ENCODE results near the gene CATSPER1. TPM values are rescaled to one million over a fixed set of nuclear protein-coding genes. Genes with fewer than 3 reads are reported as not detected.

Gene CATSPER1
- polyA plus RNA-seq, 1 experiment = 0.25 TPM

GRCh38 chr11:65988791-65989592 is 37.3 kb downstream of the CATSPER1 start:
- H3K27me3 ChIP-seq (ENCODE audit: control insufficient read depth, insufficient read depth, low read length) = no peaks in the 10 kb centered on the region
- H3K9me3 ChIP-seq (ENCODE audit: control insufficient read depth, insufficient read depth, low read length) = no peaks in the 10 kb centered on the region
- DNase-seq (ENCODE audit: low read depth, low spot score) = peak; percentile 92
- ChIA-PET POLR2A (interaction anchor here (0.6 to 1.2 kb wide), 3 partner anchors 10 to 104 kb away, joined by 4 to 7 read pairs (median 5); partner anchors contain the start of gene FIBP), CTCF (interaction anchor here (0.6 to 7.5 kb wide), 14 partner anchors 10 to 283 kb away, joined by 3 to 157 read pairs (median 3); partner anchors contain the start of genes CCDC85B, FIBP and KAT5)
- TF ChIP-seq, protein P1, sequence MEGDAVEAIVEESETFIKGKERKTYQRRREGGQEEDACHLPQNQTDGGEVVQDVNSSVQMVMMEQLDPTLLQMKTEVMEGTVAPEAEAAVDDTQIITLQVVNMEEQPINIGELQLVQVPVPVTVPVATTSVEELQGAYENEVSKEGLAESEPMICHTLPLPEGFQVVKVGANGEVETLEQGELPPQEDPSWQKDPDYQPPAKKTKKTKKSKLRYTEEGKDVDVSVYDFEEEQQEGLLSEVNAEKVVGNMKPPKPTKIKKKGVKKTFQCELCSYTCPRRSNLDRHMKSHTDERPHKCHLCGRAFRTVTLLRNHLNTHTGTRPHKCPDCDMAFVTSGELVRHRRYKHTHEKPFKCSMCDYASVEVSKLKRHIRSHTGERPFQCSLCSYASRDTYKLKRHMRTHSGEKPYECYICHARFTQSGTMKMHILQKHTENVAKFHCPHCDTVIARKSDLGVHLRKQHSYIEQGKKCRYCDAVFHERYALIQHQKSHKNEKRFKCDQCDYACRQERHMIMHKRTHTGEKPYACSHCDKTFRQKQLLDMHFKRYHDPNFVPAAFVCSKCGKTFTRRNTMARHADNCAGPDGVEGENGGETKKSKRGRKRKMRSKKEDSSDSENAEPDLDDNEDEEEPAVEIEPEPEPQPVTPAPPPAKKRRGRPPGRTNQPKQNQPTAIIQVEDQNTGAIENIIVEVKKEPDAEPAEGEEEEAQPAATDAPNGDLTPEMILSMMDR (IDR thresholded peaks at IDR 0.05; ENCODE audit: low read depth, low read length) = peak; percentile 97
- no peak overlapping the region for H3K4me3 ChIP-seq (ENCODE audit: low read depth, low read length)
- H3K27ac ChIP-seq (ENCODE audit: low read depth, low read length) = no peak overlapping the region

DNA sequence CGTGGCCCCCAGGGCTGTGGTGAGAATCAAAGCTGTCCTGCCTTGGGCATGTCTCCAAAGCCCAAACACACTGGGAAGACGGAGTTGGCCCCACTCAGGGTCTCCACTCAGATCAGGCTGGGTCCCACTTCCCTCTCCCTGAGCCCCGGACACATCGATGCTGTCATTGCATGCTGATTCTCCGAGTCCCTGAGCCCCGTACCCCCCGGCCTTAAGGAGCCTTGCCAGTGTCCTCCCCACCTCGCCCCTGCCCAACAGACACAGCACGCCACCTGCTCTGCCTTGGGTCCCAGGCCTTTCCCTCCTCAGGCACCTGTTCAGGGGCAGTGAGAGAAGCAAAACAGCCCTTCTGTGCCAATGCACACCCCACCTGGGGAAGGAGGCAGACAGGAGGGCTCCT is 38.9 kb downstream of the CATSPER1 start:
- POLR2A ChIA-PET = interaction anchor here (1.2 kb wide), 1 partner anchor 8 kb away, joined by 5 read pairs; no protein-coding TSS in a partner anchor
- DNase-seq (ENCODE audit: low read depth, low spot score) = no peak
- H3K27ac ChIP-seq (ENCODE audit: low read depth, low read length) = no peak overlapping the region
- no peak overlapping the region for H3K4me3 ChIP-seq (ENCODE audit: low read depth, low read length)
- CTCF ChIA-PET = interaction anchor here (1.3 to 7.5 kb wide), 3 partner anchors 99 to 275 kb away, joined by 5 to 157 read pairs (median 7); partner anchors contain the start of genes CCDC85B, FIBP and KAT5
- TF ChIP-seq, protein P1 (IDR thresholded peaks at IDR 0.05; ENCODE audit: low read depth, low read length) = no peak
- no peaks in the 10 kb centered on the region for H3K27me3 ChIP-seq (ENCODE audit: control insufficient read depth, insufficient read depth, low read length)
- no peaks in the 10 kb centered on the region for H3K9me3 ChIP-seq (ENCODE audit: control insufficient read depth, insufficient read depth, low read length)

- TF ChIP-seq, protein P1 (IDR thresholded peaks at IDR 0.05; ENCODE audit: low read depth, low read length) = no peak
- Histone ChIP-seq H3K27me3 (ENCODE audit: control insufficient read depth, insufficient read depth, low read length) (no peaks in the 10 kb centered on the region), H3K27ac (ENCODE audit: low read depth, low read length) (no peak overlapping the region), H3K9me3 (ENCODE audit: control insufficient read depth, insufficient read depth, low read length) (no peaks in the 10 kb centered on the region), H3K4me3 (ENCODE audit: low read depth, low read length) (no peak overlapping the region)
- no peak for DNase-seq (ENCODE audit: low read depth, low spot score)
- ChIA-PET CTCF (interaction anchor here (0.5 to 4.1 kb wide), 3 partner anchors 11 to 99 kb away, joined by 3 to 29 read pairs (median 13); partner anchors contain the start of gene FIBP), POLR2A (no interaction called here)
These were observed 42.7 kb downstream of the CATSPER1 start for GRCh38 chr11:65983589-65983987.

DNA sequence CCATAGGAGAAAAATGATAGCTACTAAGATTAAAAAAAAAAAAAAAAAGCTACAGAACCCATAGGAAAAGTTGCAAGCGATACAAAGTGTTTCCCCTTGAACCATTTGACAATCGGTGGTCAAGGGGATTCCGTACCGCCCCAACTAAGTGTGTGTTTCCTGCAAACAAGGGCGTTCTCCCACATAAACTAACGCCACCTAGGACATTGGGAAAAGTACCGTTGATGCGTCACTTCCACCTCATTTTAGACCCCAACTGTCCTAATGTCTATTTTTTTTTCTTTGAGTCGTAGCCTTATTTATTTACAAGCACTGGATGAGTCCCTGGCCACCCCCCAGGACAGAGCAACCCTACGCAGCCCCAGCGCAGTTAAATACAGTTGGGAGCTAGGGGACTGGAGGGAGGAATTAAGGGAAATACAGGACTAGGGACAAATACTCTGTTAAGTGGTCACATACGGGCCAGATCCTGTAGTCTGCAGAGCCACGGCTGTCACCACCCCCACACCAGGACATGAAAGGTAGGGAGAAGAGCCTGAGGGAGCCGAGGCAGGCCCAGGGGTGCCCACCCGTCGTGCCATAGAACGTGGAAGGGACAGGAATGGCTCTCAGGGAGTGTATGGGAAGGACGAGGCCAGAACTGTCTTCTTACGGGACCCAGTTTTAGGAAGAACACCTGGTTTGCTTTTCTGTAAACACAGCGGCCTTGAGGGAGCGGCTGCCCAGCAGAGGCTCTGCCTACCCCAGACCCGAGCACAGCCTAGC is 43.3 kb downstream of the CATSPER1 start:
- Histone ChIP-seq H3K9me3 (ENCODE audit: control insufficient read depth, insufficient read depth, low read length) (no peaks in the 10 kb centered on the region), H3K27ac (ENCODE audit: low read depth, low read length) (no peak overlapping the region), H3K4me3 (ENCODE audit: low read depth, low read length) (no peak overlapping the region), H3K27me3 (ENCODE audit: control insufficient read depth, insufficient read depth, low read length) (no peaks in the 10 kb centered on the region)
- no peak for DNase-seq (ENCODE audit: low read depth, low spot score)
- TF ChIP-seq, protein P1 (IDR thresholded peaks at IDR 0.05; ENCODE audit: low read depth, low read length) = no peak
- CTCF ChIA-PET = interaction anchor here (0.5 to 4.1 kb wide), 6 partner anchors 11 to 111 kb away, joined by 3 to 29 read pairs (median 3); partner anchors contain the start of gene FIBP
- POLR2A ChIA-PET = no interaction called here

All from AG04450 (cell line).